NCI-H1048 (cell line): ENCODE results near the gene MMS22L.
A peak's percentile ranks its signal among the peaks of the same experiment; 100 is the strongest.
"Not testable (repeated sequence)": the region's sequence is repeated elsewhere in the genome, so short reads cannot be mapped to it uniquely, and the experiment has no call there.

ENCODE experiments used
- DNase-seq: peaks from one replicate; lab custom pipeline; 2025; lab: John Stamatoyannopoulos, UW

The MMS22L gene

DNA sequence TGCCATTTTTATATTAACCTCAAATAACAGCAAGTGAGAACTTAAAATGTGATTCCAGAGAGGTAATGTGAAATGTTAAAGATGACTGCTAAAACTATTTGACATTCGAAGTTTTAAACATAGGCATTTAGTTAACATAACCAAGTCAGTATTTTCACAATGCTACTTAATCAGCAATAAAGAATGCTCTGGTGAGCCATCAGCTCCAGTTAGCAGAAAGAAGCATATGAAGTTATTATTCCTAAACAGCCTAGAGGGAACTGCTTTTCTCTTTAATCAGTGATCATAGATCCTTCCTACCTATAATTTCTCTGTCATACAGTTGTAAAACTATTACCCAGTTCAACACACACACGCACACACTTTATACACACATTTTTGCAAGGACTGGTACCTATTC lies 60.1 kb downstream of the MMS22L start:
- no peak for DNase-seq

DNA sequence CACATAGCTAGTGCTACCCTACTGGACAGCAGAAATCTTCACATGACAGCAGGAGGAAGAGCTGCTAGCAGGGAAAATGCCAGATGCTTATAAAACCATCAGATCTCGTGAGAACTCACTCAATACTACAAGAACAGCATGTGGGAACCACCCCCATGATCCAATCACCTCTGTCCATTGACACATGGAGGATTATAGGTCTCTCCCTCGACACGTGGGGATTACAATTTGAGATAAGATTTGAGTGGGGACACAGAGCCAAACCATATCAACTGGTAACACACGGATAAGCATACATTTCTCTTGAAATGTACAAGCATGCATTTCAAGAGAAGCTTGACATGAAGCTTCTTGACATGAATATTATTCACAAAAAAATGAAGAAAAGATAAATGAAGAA lies 64.1 kb downstream of the MMS22L start:
- DNase-seq, result no peak

DNA sequence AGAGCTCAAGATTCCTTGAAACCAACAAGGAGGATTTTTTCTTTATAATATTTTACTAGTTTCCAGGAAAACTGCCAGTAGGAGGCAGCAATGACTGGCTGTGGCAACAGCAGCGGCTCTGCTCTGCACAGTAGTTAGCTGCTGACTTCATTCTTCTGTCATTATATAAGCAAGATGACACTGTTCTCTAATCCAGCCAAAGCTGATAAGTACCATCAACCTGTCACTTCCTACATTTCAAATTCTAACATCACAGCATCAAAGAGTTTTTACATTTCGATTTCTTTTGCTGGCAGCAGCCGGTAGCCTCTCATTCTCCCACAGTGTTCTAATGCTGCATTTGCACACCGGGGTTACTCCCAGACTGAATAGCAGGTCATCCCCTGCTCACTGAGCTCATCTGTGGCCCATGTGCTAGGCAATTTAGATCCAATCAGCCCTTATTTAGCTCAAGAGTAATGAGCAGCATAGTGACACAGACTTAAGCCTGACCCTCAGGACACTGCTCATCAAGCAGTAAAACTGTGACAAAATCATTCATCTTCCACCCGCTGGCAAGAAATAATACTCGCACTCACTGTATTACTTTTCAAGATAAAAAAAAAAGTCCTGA lies 67.8 kb downstream of the MMS22L start:
- DNase-seq, result no peak

DNA sequence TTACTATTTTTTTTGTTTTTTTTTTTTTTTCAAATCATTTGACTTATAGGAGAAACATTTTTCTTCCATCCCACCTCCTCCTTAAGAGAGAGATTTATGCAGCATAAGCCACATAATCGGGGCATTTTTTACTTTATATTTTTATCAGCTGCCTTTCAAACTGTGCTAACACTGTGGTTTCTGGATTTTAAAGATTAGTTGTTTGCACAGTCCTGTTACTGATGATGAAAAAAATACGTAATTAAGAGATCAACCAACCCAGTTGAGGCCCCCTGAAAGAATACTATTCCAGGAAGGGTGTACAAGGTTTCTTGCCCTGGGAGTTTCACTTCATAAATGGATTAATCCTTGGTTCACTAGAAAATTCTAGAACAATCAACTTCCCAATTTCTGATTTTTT lies 68.3 kb downstream of the MMS22L start:
- no peak for DNase-seq

DNA sequence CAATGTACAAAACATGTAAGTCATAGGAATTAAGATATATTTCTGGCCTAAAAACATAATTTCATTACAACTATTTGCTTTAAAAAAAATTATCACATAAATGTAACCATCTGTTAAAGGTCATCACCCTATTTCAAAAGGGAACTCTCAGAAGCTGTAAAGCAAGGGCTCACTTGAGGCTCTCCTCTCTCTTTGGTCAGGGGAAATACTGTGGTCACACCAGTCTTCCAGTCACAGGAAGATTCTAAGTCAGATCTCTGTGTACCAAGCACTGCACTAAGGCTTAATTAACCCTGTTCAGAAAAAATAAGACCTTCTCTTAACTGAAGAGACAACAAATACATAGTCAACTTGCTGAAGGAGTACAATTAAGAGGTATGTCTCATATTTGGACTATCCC lies 75.6 kb downstream of the MMS22L start:
- DNase-seq, result no peak

DNA sequence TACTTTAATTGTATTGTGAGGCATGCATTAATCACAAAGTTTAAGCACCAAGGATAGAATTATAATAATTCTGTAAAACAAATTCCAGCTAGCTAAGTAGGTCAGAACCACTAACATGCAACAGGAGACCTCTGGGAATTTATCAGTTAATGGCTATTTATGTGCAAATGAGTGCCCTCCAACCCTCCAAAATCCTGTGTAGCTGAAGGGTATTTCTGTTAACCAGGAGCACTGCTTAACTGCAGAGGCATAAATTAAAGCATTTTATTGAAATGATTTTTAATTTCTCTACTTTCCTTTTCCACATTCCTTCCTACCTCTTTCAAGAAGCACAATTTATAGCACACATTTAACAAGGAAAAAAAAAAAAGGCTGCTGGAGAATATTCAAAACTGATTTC lies 77.0 kb downstream of the MMS22L start:
- no peak for DNase-seq

DNA sequence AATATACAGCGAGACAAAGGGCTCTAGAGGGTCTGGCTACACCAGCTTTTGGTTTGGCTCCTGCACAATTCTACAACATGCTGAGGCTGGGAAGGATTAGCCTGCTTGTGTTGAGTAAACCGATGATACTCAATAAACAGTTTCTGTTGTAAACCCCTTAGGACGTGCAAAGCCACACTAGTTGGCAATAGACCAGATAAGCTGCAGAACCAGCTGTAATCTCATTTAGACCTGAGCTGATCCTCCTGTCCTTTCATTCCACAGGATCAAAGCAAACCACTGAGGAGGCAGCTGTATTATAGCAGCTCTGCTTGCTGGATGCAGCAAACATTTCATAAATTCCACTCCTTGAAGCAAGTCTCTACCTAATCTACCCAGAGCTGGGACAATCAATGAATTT lies 79.7 kb downstream of the MMS22L start:
- DNase-seq, result peak; percentile 6

DNA sequence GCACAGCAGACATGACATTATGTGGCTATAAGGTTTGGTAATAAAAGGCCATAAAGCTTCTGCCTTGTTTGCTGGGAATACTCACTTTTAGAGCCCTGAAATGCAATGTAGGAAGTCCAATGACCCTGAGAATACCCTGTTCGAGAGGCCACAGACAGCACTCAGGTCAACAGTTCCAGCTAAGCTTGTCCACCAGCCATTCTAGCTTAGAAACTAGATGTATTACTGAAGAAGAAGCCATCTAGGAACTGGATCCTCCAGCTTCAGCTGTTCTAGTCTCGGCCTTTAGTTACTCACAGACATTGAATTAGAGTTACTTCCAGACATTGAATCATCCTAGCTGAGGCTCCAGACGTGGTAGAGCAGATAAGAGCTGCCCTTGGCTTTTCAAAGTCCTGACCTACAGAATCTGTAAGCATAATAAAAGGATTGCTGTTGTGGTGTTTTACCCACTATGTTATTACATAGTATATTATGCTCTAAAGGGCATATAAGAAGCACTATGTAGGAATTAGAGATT lies 84.9 kb downstream of the MMS22L start:
- no peak for DNase-seq

DNA sequence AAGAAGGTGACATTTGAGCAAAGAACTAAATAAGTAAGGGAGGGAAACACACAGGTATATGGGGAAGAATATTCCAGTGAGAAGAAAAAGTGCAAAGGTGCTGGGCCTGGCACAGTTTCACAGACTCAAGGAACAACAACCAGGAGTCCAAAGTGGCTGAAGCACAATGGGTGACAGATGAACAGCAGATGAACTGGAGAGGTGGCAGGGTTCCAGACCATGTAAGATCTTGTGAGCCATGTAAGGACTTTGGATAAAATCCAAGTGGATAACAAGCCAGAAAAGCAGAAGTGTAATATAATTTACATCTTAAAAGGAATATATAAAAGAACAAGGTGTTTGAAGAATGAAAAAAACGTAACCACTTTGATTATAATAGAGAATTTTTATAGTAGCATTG lies 87.9 kb downstream of the MMS22L start:
- no peak for DNase-seq

DNA sequence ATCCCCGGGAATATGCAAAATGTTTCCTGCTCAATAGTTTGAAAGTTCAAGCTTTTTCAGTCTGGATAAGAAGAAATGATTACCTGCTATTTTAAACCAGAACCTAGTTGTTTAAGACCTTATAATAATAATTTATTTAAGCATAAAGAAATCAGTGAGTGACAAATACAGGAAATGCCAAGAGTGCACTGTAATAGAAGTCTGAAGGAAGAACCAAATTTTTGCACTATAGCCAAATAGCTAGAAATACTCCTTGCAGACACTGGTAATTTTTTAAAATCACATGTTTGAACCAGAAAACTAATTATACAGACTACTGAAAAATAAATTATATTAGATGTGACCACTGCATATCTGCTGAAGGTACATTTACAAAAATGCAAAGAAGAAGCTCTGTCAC lies 93.2 kb downstream of the MMS22L start:
- DNase-seq, result no peak

DNA sequence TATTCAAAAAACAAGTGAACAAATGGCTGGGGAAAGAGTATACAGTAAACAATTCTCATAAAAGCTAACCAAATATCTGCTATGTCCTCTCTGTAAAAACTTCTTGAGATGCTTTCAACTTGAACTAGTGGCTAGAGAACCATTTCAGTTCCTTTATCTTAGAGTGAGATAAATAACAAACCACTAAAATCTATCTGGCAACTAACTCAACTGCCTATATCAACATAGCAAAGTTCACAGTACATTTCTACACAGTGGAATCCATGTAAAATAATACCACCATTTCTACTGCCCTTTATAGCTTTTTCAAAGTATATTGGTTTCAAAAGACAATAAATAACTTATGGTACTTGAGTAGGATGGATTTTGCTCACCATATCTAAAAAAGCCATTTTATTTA lies 95.1 kb downstream of the MMS22L start:
- DNase-seq, result no peak

DNA sequence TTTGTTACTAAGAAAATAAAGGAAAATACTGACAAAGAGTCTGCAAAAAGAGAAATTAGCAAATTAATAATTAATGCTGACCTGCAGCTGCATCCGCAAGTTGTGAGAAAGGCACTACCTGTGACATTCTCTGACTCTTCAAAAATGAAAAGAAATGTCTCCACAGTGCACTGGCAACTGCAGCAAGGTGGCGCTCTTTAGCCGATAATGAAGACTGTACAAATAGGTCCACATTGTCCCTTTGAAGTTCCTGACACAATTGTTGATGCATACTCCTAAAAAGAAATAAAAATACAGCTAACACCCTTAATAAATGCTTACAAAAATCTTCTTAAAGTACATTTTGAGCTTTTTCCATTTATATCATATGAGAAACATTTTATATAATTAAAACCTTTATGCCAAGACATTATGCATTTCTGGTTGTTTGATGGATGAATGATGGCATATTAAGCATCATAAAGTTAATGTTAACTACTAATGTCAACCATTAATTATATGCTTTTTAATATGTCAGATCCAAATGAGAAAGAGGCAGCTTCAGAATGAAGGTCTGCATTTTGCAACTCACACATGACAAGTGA lies 96.5 kb downstream of the MMS22L start:
- DNase-seq, result peak; percentile 60

DNA sequence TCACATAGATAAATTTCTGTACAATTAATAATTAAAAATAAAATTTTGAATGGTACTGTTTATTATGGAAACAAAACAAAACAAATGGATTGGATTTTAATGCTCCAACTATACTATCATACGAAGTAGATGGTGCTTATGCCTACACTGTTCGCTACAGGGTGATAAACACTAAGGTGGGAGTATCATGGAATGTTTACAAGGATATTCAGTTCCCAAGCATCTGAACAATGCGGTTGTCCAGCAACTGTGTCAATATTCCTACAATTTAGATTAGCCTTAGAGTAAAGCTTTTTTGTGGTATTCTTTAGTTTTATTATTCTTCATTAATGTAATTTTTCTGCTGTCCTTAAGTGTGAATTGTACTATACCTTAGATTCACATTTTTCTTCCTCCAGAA lies 105.1 kb downstream of the MMS22L start:
- DNase-seq, result no peak

DNA sequence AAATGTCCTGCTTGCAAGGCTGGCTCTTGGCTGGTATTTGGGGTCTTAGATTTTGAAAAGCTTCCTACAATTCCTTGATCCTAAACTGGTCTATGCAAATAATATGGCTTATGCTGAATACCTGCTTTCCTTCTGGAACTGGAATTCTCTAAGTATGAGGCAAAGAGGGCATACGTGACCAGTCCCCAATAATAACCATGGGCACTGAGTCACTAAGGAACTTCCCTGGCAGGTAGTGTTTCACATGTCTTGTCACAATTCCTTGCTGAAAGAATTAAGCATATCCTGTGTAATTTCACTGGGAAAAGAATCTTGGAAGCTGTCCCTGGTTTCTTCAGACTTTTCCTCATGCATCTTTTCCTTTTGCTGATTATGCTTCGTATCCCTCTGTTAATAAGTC lies 106.5 kb downstream of the MMS22L start:
- no peak for DNase-seq

DNA sequence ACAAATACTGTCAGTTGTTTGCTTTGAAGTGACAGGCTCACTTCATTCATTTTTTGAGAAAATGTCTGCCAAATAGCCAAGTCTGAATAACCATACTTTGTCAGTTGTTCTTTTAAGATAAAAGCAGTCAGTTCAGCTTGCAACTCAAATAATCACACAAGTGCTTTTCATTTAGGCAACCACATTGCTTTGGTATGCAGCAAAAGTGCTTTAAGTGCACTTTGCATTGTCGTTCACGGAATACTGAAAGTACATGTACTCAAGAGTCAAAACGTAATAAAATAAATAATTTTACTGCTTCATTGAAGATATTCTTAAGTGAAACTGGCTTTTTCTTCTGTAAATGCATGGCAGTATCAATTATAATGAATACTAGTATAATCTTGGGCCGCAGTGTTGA lies 107.2 kb downstream of the MMS22L start:
- no peak for DNase-seq

DNA sequence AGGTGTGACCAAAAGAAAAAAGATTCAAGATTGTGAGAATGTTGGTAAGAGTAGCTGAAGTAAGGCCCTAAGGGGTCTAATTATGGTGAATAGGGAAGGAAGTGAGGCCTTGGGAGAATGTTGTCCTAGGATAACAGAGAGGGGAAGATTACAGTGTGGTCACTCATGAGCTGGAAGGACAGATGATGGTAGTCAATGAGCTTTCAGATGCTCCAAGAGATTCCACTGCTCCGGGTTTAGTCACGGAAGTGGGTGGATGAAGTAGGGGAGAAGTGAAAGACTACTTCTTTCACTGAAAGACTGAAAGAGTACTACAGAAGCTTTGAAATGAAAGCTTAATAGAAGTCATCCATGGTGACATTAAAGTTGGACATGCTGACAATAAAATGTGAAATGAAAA lies 108.5 kb downstream of the MMS22L start:
- no peak for DNase-seq

DNA sequence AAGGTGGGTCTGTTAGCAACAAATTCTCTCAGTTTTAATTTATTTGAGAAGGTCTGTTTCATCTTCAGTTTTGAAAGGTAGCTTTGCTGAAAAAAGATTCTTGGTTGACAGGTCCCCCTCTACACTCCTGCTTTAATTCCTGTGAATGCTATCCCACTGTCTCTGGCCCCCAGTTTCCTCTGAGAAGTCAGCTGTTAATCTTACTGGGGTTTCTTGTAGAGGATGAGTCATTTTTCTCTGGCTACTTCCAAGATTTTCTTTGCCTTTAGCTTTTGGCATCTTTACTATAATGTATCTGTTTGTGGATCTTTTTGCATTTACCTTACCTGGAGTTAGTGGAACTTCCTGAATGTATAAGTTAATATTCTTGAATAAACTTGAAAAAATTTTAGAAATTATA lies 122.7 kb downstream of the MMS22L start:
- DNase-seq, result no peak

DNA sequence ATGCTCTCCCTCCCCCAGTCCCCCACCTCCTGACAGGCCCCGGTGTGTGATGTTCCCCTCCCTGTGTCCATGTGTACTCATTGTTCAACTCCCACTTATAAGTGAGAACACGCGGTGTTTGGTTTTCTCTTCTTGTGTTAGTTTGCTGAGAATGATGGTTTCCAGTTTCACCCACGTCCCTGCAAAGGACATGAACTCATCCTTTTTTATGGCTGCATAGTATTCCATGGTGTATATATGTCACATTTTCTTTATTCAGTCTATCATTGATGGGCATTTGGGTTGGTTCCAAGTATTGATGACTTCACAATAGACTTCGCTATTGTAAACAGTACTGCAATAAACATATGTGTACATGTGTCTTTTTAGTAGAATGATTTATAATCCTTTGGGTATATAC lies 127.6 kb downstream of the MMS22L start:
- not testable (repeated sequence) for DNase-seq

DNA sequence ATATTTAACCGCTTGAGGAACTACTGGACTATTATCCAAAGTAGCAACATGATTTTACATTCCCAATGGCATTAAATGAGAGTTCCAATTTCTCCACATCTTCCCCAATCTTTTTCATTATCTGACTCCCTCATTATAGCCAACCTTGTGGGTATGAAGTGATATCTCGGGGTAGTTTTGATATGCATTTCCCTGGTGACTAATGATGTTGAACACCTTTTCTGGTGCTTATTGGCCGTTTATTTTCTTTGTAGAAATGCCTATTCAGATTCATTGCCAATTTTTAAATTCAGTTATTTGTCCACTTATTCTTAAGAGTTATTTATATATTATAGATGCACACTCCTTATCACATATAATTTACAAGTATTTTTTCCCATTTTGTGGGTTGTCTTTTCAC lies 129.0 kb downstream of the MMS22L start:
- DNase-seq, result no peak

DNA sequence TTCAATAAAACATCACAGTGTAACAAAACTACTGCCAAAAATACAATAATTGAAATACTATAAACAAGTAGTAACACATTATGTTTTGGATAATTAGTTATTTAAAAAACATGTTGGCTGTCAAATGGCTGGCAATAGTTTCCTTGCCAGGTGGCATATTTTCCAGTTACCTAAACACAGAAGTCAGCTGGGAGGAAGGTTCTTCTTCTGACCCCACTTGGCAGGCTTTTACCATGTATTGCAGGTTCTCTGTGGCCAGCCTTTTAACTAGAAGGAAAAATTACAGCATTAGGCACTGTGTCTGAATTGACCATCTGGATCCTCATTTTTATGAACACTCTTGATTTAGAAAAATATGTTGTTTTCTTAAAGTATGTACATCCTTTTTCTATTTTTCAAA lies 131.4 kb downstream of the MMS22L start:
- no peak for DNase-seq

DNA sequence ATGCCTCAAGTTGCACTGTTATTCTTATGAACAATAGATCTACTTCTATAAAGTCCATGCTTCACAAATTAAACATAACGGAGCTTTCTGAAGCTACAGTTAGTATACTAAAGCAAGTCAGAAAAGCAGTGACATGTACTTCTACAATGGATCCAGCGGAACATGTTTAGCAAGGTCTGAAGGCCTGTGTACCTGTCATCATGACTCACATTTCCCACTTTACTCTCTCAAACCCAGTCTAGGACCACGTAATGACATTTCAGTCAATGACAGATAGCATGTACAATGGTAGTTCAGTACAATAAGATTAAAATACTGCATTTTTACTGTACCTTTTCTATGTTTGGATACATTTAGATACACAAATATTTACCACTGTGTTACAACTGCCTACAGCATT lies 132.1 kb downstream of the MMS22L start:
- DNase-seq, result no peak

DNA sequence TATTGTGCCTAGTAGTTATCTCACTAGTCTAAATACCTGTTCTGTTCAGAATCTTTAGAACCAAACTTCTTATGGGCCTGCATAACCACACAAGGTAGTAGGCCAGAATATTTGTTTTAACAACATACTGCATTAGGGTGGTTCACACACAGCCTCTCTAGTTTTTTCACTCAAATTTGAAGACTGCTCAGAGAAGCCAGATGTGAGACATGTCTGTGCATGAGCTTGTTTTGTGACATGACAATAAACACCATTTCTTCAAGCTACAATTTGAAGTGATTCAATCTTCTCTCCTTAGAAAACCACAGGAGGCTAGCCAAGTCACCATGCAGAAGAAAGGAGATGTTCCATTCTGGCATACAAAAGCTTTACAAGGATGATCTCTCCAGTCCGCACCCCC lies 135.6 kb downstream of the MMS22L start:
- DNase-seq, result no peak

DNA sequence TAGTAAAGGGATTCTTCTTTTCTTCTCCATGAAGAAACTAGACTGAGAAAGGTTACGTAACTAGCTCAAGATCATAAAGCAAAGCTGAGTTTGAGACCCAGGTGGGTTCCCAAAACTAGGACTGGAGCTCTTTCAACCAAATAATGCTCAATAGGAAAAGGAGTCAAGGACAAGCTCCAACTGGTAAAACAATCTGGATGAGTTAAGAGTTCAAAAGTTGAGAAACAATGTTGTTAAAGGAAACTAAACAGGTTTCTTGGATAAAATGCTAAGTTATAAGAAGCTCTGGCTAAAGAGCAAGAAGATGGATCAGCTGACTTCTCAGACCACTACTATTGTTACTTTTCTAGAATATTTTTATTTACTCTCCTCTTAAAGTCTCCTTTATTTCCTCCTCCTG lies 137.3 kb downstream of the MMS22L start:
- no peak for DNase-seq

DNA sequence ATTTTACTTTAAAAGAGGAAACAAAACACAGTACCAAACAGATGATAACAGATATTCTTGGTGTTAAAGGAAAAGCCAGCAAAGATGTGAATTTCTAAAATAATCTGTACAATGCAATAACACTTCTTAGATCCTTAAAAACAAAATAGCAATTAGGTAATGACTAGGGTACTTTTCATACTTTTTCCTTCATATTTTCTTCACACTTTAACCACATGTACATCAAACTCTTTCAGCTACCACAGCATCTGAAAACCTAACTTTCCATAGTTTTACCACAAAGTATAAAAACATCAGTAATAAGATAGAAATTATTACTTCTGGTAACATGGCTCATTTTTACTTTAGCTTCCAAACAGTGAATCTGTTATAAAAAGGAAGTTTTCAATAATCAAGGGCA lies 141.3 kb downstream of the MMS22L start:
- DNase-seq, result no peak
